IPS-20b (cell line): ENCODE measurements around the gene CUX1.
"Not testable (repeated sequence)": the region's sequence is repeated elsewhere in the genome, so short reads cannot be mapped to it uniquely, and the experiment has no call there.

Source experiments
- H3K27ac ChIP-seq: one replicate; pipeline ENCODE4 v1.5.1; 2013; ENCODE audit warnings: low read length
- H3K27me3 ChIP-seq: 2 replicates; pipeline ENCODE4 v1.6.1; 2013; ENCODE audit warnings: mild to moderate bottlenecking, low read length, inconsistent platforms; ENCODE audit not compliant: insufficient read depth
- H3K36me3 ChIP-seq: 2 replicates; pipeline ENCODE4 v1.6.1; 2013; ENCODE audit warnings: low read depth, mild to moderate bottlenecking, inconsistent platforms, low read length, moderate library complexity; ENCODE audit not compliant: insufficient read depth
- H3K4me1 ChIP-seq: 2 replicates; pipeline ENCODE4 v1.6.1; 2013; ENCODE audit warnings: mild to moderate bottlenecking, control low read depth, inconsistent platforms, low read length, moderate library complexity; ENCODE audit not compliant: insufficient read depth
- H3K4me3 ChIP-seq: 2 replicates; pipeline ENCODE4 v1.5.1; 2013; ENCODE audit warnings: mild to moderate bottlenecking, low read length, inconsistent platforms
- H3K9ac ChIP-seq: 2 replicates; pipeline ENCODE4 v1.6.1; 2013; ENCODE audit warnings: low read depth, mild to moderate bottlenecking, inconsistent platforms, low read length, moderate library complexity
- H3K9me3 ChIP-seq: 2 replicates; pipeline ENCODE4 v1.6.1; 2013; ENCODE audit warnings: mild to moderate bottlenecking, low read depth, low read length, inconsistent platforms; ENCODE audit not compliant: insufficient read depth

Gene CUX1

GRCh38 chr7:101882595-101883564 lies 65.5 kb downstream of the CUX1 start:
- H3K36me3 ChIP-seq = peaks cover 5% of the 10 kb centered on the region; the same call in 1 of the 2 replicates
- peaks cover 21% of the 10 kb centered on the region for H3K4me1 ChIP-seq
- H3K9me3 ChIP-seq = no peaks in the 10 kb centered on the region
- H3K27ac ChIP-seq = no peak overlapping the region
- no peak overlapping the region for H3K4me3 ChIP-seq
- no peak overlapping the region for H3K9ac ChIP-seq
- no peaks in the 10 kb centered on the region for H3K27me3 ChIP-seq

GRCh38 chr7:101884671-101885596 lies 67.5 kb downstream of the CUX1 start:
- no peak overlapping the region for H3K27ac ChIP-seq
- no peaks in the 10 kb centered on the region for H3K27me3 ChIP-seq
- H3K36me3 ChIP-seq = peaks cover 5% of the 10 kb centered on the region; the same call in 1 of the 2 replicates
- no peaks in the 10 kb centered on the region for H3K9me3 ChIP-seq
- no peak overlapping the region for H3K4me3 ChIP-seq
- no peak overlapping the region for H3K9ac ChIP-seq
- peaks cover 12% of the 10 kb centered on the region; the same call in 1 of the 2 replicates for H3K4me1 ChIP-seq

- Histone ChIP-seq H3K4me1 (peaks cover 12% of the 10 kb centered on the region; the same call in 1 of the 2 replicates), H3K27ac (no peak overlapping the region), H3K9ac (no peak overlapping the region)
Measured at GRCh38 chr7:101885597-101885955, 68.2 kb downstream of the CUX1 start.

GRCh38 chr7:101887352-101887751 lies 69.9 kb downstream of the CUX1 start:
- H3K4me1 ChIP-seq = peaks cover 12% of the 10 kb centered on the region; the same call in 1 of the 2 replicates
- H3K27me3 ChIP-seq, H3K4me3 ChIP-seq, H3K36me3 ChIP-seq, H3K9ac ChIP-seq, H3K27ac ChIP-seq, H3K9me3 ChIP-seq: not testable (repeated sequence)

More at GRCh38 chr7:101885597-101885955, 68.2 kb downstream of the CUX1 start:
- Histone ChIP-seq H3K36me3 (peaks cover 5% of the 10 kb centered on the region; the same call in 1 of the 2 replicates), H3K4me3 (no peak overlapping the region), H3K27me3 (no peaks in the 10 kb centered on the region), H3K9me3 (no peaks in the 10 kb centered on the region)

GRCh38 chr7:101888564-101888963 lies 71.1 kb downstream of the CUX1 start:
- H3K9ac ChIP-seq, H3K9me3 ChIP-seq, H3K27me3 ChIP-seq, H3K36me3 ChIP-seq, H3K4me1 ChIP-seq, H3K27ac ChIP-seq, H3K4me3 ChIP-seq: not testable (repeated sequence)

GRCh38 chr7:101890749-101891523 lies 73.5 kb downstream of the CUX1 start:
- Histone ChIP-seq H3K27me3 (no peaks in the 10 kb centered on the region), H3K27ac (no peak overlapping the region), H3K4me3 (no peak overlapping the region), H3K36me3 (peaks cover 5% of the 10 kb centered on the region; the same call in 1 of the 2 replicates), H3K4me1 (no peaks in the 10 kb centered on the region), H3K9me3 (no peaks in the 10 kb centered on the region), H3K9ac (no peak overlapping the region)

GRCh38 chr7:101891936-101892640 lies 74.7 kb downstream of the CUX1 start:
- no peak overlapping the region for H3K9ac ChIP-seq

GRCh38 chr7:101893341-101894082 lies 76.1 kb downstream of the CUX1 start:
- peaks cover 7% of the 10 kb centered on the region; the same call in 1 of the 2 replicates for H3K4me1 ChIP-seq
- no peak overlapping the region for H3K27ac ChIP-seq
- no peaks in the 10 kb centered on the region for H3K9me3 ChIP-seq
- no peaks in the 10 kb centered on the region for H3K36me3 ChIP-seq
- no peaks in the 10 kb centered on the region for H3K27me3 ChIP-seq
- no peak overlapping the region for H3K9ac ChIP-seq
- H3K4me3 ChIP-seq = no peak overlapping the region

More at GRCh38 chr7:101891936-101892640, 74.7 kb downstream of the CUX1 start:
- no peaks in the 10 kb centered on the region for H3K27me3 ChIP-seq
- H3K4me3 ChIP-seq = no peak overlapping the region
- H3K36me3 ChIP-seq = peaks cover 5% of the 10 kb centered on the region; the same call in 1 of the 2 replicates
- no peaks in the 10 kb centered on the region for H3K4me1 ChIP-seq
- H3K9me3 ChIP-seq = no peaks in the 10 kb centered on the region
- H3K27ac ChIP-seq = no peak overlapping the region

- no peak overlapping the region for H3K4me3 ChIP-seq
- no peak overlapping the region for H3K27ac ChIP-seq
- H3K36me3 ChIP-seq = no peaks in the 10 kb centered on the region
- H3K4me1 ChIP-seq = peaks cover 7% of the 10 kb centered on the region; the same call in 1 of the 2 replicates
- no peaks in the 10 kb centered on the region for H3K27me3 ChIP-seq
- no peaks in the 10 kb centered on the region for H3K9me3 ChIP-seq
- no peak overlapping the region for H3K9ac ChIP-seq
Measured at GRCh38 chr7:101896316-101896715, 78.9 kb downstream of the CUX1 start.

- Histone ChIP-seq H3K27ac (no peak overlapping the region), H3K27me3 (no peaks in the 10 kb centered on the region), H3K9me3 (no peaks in the 10 kb centered on the region), H3K9ac (no peak overlapping the region), H3K4me3 (no peak overlapping the region), H3K36me3 (no peaks in the 10 kb centered on the region), H3K4me1 (peaks cover 7% of the 10 kb centered on the region; the same call in 1 of the 2 replicates)
Measured at GRCh38 chr7:101896941-101897340, 79.5 kb downstream of the CUX1 start.
